Measurements from ENCODE around the gene AHDC1. TPM values are rescaled to one million over a fixed set of nuclear protein-coding genes. Genes with fewer than 3 reads are reported as not detected.
"Not testable (repeated sequence)": the region's sequence is repeated elsewhere in the genome, so short reads cannot be mapped to it uniquely, and the experiment has no call there.

The AHDC1 gene
- total and polyA plus RNA-seq, 8 donors: 5.8 to 95.0 (median 19.7) TPM

DNA sequence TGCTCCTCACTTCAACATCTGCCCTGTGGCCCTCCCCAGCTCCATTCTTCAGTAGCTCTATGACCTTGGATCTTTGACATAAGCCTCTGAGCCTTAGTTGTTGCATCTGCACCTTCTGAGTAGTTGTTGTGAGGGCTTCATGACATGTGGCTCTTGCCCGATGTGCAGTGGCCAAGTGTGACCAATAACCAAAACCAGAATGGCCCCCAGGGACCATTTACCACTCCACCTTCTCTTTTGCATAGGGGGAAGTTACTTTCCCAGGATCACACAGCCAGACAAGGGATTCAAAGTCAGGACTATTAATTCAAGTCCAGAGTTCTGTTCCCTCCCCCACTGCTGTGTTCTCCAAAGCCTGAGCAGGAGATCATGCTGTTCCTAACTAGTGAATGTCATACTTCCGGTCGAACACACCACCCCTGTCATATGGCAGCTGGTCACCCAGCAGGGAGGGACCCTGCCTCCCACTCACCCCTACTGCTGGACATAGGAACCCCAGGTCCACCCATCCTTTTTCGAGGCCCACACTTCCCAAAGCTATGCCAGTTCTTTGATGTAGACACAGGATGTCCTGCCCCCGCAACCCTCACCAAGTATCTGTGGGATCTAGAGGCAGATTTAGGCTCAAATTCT lies 27.0 kb upstream of the AHDC1 start:
- peak overlapping the region; percentile 25 to 86 (median 78) for H3K27ac ChIP-seq
- no peaks in the 10 kb centered on the region for H3K36me3 ChIP-seq
- H3K9me3 ChIP-seq: no peaks in the 10 kb centered on the region
- no peak for DNase-seq
- peaks cover 0 to 31% (median 20%) of the 10 kb centered on the region in 3 donors for H3K27me3 ChIP-seq
- no peak for TF ChIP-seq POLR2A (IDR thresholded peaks at IDR 0.05)
- TF ChIP-seq EP300 (IDR thresholded peaks at IDR 0.05): no peak
- TF ChIP-seq, protein P1, sequence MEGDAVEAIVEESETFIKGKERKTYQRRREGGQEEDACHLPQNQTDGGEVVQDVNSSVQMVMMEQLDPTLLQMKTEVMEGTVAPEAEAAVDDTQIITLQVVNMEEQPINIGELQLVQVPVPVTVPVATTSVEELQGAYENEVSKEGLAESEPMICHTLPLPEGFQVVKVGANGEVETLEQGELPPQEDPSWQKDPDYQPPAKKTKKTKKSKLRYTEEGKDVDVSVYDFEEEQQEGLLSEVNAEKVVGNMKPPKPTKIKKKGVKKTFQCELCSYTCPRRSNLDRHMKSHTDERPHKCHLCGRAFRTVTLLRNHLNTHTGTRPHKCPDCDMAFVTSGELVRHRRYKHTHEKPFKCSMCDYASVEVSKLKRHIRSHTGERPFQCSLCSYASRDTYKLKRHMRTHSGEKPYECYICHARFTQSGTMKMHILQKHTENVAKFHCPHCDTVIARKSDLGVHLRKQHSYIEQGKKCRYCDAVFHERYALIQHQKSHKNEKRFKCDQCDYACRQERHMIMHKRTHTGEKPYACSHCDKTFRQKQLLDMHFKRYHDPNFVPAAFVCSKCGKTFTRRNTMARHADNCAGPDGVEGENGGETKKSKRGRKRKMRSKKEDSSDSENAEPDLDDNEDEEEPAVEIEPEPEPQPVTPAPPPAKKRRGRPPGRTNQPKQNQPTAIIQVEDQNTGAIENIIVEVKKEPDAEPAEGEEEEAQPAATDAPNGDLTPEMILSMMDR (IDR thresholded peaks at IDR 0.05): no peak
- TF ChIP-seq POLR2AphosphoS5 (IDR thresholded peaks at IDR 0.05): peak in 1 of 3 donors; percentile 25
- intact Hi-C loops (cut with DNase I; ENCODE audit: low total_unique reads): no loop called here
- no peak overlapping the region for H3K4me3 ChIP-seq
- peaks cover 20 to 92% (median 32%) of the 10 kb centered on the region in 4 donors for H3K4me1 ChIP-seq
- WGBS, 5 donors: 58 to 67% (median 59%) methylated on average over 5 of the region's 5 CpGs

DNA sequence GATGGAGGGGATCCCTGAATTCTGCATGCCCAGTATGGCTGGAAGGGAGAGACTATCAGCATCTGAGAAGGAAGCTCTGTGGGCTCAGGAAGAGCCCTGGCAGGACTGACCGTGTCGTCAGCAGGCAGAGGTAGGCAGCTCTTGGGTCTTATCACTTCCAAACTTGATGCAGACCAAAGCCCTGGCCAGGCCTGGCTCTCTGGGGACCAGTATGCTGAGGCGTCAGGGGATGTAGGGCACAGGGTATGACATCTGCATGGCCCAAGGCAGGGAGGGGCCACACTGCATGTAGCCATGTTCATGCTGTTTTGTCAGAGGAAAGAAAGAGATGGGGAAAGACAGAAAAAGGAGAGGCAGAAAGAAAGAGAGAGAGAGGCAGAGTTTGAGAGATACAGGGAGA lies 24.8 kb upstream of the AHDC1 start:
- Histone ChIP-seq H3K4me3 (no peak overlapping the region), H3K27ac (peak overlapping the region in 3 of 5 donors; percentile 34 to 86 (median 51)), H3K9me3 (no peaks in the 10 kb centered on the region), H3K4me1 (peaks cover 12 to 73% (median 18%) of the 10 kb centered on the region in 4 donors), H3K36me3 (no peaks in the 10 kb centered on the region), H3K27me3 (peaks cover 0 to 14% (median 5%) of the 10 kb centered on the region in 3 donors)
- no peak for DNase-seq
- intact Hi-C loops (cut with DNase I; ENCODE audit: low total_unique reads): no loop called here
- 44 to 63% (median 59%) methylated on average over 3 of the region's 3 CpGs for WGBS, 5 donors
- TF ChIP-seq POLR2AphosphoS5 (IDR thresholded peaks at IDR 0.05) (no peak), POLR2A (IDR thresholded peaks at IDR 0.05) (no peak), EP300 (IDR thresholded peaks at IDR 0.05) (no peak)
- TF ChIP-seq, protein P1 (IDR thresholded peaks at IDR 0.05): no peak

DNA sequence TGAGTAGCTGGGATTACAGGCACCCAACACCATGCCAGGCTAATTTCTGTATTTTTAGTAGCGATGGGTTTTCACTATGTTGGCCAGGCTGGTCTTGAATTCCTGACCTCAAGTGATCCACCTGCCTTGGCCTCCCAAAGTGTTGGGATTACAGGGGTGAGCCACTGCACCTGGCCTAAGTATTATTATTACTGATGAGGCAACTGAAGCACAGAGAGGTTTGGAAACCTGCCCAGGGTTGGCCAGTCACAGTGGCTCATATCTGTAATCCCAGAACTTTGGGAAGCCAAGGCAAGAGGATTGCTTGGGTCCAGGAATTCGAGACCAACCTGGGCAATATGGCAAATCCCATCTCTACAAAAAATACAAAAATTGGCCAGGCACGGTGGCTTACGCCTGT lies 23.8 kb upstream of the AHDC1 start:
- peaks cover 5 to 72% (median 9%) of the 10 kb centered on the region in 4 donors for H3K4me1 ChIP-seq
- H3K36me3 ChIP-seq; H3K9me3 ChIP-seq; DNase-seq; intact Hi-C loops (cut with DNase I; ENCODE audit: low total_unique reads); H3K4me3 ChIP-seq; H3K27ac ChIP-seq; H3K27me3 ChIP-seq: not testable (repeated sequence)
- WGBS, 5 donors: 84 to 96% (median 92%) methylated on average over 4 of the region's 4 CpGs

DNA sequence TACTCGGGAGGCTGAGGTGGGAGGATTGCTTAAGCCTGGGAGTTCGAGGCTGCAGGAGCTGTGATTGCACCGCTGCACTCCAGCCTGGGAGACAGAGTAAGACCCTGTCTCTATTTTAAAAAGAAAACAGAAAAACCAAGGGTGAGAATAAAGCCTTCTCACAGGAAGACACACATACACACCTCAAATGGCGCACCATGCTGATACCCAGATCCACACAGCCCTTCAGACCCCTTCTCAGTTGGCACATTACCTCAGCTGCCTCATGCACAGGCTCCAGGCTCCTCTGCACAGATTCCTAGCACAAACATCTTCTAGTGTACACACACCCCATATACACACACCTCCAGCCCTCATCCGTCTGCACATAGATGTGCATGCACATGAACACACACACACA lies 23.1 kb upstream of the AHDC1 start:
- Histone ChIP-seq H3K27ac (peak overlapping the region in 2 of 5 donors; percentile 60 to 69), H3K4me3 (no peak overlapping the region), H3K9me3 (no peaks in the 10 kb centered on the region), H3K27me3 (no peaks in the 10 kb centered on the region), H3K4me1 (peaks cover 3 to 66% (median 5%) of the 10 kb centered on the region in 4 donors), H3K36me3 (no peaks in the 10 kb centered on the region)
- intact Hi-C loops (cut with DNase I; ENCODE audit: low total_unique reads): no loop called here
- whole genome bisulfite sequencing, 5 donors: 87 to 94% (median 90%) methylated on average over 5 of the region's 5 CpGs
- DNase-seq: no peak
- TF ChIP-seq POLR2AphosphoS5 (IDR thresholded peaks at IDR 0.05): no peak
- TF ChIP-seq EP300 (IDR thresholded peaks at IDR 0.05): no peak
- no peak for TF ChIP-seq POLR2A (IDR thresholded peaks at IDR 0.05)
- TF ChIP-seq, protein P1 (IDR thresholded peaks at IDR 0.05): no peak

Measured in stomach (tissue), 9 donors.